HG03025 (cell line): Measurements from ENCODE around the gene FAH.
"Not testable (repeated sequence)": the region's sequence is repeated elsewhere in the genome, so short reads cannot be mapped to it uniquely, and the experiment has no call there.

Experiments used
- ATAC-seq: cut with Tn5 transposase; IDR thresholded peaks from one replicate; pipeline ENCODE4 v1.9.1; 2021; ENCODE audit warnings: mild to moderate bottlenecking, moderate library complexity; ENCODE audit not compliant: unreplicated experiment, low FRiP score

Gene FAH

DNA sequence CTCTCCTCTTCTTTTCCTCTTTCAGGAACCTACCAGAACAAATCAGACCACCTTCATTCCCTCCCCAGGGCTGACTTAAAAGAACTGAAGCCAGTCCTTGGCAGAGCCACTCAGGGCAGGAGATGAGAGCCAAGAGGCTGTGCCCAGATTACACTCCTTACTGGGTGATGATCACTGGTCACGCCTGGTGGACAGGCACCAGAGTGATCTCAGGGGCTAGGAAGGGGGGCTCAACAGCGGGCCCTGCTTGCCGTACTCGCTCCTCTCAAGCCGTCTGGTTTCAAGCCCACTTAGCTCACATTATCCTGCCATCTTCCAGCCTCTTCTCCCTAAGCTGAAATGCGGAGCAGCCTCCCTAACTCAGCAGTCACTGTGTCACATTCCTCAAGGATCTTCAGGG, 1.7 kb upstream of the FAH start:
- ATAC-seq, result no peak

DNA sequence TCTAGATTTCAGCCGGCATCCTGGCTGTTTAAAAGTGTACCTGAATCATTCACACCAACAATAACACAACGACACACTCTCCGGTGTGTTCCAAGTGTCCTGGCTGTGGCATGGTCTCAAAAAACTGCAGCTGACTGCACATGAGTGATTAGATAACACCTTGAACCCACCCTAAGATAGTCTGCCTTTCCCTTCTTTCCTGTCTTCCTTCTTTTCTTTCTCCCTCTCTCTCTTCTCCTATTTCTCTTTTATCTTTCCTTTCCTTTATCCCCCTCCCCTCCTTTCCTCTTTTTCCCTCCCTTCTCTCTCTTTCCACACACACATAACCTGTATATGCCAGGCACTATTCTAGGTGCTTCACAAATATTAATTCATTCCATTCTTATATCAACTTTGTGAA, 1.2 kb upstream of the FAH start:
- no peak for ATAC-seq

DNA sequence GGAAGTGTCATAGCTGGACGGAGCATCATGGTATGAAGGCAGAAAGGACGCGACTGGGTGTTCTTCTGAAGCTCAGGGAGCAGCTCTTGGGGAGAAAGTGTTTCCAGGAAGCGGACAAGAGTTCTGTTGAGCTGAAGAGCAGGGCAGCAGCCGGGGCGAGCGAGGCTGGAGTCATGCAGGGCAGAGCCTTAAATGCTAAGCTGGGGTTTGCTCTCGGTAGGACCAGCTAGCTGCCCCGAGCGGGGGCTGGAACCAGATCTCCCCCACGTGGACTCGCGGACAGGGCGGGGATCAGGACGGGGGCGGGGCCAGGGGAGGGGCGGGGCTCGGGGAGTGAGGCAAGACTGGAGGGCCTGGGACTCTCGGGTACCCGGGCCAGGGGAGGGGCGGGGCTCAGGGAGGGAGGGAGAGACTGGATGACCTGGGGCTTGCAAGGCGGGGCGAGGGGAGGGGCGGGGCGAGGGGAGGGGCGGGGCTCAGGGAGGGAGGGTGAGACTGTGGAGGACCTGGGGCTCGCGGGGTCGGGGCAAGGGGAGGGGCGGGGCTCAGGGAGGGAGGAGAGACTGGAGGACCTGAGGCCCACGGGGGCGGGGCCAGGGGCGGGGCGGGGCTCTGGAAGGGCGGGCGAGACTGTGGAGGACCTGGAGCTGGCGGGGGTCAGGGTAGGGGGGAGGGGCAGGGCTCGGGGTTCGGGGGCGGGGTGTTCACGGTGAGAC, 461 bp upstream of the FAH start:
- peak; percentile 41 for ATAC-seq

DNA sequence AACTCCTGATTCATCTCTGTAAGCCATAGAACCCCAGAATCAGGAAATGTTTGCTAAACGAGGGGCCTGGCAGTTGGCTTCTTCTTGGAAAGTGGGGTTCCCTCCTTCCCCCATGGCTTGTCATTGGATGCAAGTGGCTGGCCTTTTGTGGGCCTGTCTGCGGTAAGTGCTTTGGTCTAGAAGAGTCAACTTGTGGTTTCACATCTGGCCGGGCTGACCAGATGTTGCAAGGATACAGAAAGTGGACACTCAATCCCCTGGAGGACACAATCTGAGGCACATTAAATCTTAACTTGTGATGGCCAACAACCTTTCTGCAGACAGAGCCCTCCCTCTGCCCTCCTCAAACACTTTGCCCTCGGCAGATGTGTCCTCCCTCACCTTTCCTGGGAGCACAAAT, 1.1 kb downstream of the FAH start:
- no peak for ATAC-seq

DNA sequence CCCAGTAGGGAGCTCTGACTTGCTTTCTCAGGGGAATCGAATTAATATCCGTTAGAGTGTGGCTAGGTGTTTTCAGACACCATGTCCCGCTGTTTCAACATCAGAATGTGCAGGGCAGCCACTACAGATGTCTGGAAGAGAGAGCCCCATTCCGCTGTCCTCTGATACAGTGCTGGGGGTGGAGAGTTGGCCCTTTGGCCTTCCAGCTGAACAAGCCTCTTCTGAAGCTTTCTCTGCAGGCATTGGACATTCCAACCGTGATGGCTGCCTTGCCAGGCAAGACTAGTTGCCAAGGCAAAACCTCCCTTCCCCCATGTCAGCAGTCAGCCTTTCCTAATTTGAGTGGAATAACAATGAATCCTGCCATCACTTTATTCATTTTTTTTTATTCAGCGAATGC, 1.5 kb downstream of the FAH start:
- no peak for ATAC-seq

DNA sequence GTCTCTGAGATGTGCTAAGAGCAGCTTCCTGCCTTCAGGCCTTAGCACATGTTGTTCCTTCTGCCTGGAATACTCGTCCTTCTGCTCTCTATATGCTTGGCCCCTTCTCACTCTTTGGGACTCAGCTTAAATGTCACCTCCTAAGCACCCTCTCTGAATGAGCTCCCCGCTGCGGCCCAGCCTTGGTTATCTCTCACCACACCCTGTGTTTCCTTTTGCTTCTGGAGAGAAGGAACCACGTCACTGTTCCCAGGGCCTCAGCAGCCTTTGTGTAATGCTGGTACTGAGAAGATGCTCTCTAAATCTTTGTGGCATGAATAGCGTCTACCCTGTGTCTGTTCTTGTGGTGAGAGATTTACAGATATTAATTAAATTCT, 2.2 kb downstream of the FAH start:
- ATAC-seq, result no peak

DNA sequence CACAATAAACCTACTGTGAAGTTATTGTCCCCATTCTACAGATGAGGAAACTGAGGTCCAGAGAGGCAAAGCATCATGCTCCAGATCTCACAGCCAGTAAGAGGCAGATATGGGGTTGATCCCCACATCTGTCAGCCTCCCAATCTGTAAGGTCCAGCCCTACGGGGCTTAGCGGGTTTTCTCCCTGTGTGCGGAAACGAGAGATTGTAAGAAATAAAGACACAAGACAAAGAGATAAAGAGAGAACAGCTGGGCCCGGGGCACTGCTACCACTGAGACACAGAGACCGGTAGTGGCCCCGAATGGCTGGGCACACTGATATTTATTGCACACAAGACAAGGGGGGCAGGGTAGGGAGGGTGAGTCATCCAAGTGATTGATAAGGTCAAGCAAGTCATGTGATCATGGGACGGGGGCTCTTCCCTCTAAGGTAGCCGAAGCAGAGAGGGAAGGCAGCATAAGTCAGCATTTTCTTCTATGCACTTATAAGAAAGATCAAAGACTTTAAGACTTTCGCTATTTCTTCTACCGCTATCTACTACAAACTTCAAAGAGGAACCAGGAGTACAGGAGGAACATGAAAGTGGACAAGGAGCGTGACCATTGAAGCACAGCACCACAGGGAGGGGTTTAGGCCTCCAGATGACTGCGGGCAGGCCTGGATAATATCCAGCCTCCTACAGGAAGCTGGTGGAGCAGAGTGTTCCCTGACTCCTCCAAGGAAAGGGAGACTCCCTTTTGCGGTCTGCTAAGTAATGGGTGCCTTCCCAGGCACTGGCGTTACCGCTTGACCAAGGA, 2.8 kb downstream of the FAH start:
- not testable (repeated sequence) for ATAC-seq

DNA sequence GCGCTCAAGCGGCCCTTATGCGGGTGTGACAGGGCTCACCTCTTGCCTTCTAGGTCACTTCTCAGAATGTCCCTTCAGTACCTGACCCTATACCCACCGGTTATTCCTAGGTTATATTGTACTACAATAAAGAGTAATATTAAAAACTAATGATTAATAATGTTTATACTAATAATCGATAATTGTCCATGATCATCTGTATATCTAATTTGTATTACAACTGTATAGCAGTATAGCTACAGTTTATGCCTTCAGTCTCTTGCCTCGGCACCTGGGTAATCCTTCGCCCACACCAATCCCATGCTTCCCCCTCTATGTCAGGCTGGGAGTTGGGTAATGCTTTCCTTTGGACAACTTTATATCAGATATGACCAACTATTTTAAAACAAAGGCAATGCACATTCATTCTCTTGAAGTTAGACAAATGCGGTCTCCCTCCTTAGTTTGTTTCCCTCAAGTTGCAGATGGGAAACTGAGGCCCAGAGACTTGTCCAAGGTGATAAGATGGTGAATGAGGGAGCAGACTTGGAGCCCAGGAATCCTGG, 3.4 kb downstream of the FAH start:
- ATAC-seq, result no peak

DNA sequence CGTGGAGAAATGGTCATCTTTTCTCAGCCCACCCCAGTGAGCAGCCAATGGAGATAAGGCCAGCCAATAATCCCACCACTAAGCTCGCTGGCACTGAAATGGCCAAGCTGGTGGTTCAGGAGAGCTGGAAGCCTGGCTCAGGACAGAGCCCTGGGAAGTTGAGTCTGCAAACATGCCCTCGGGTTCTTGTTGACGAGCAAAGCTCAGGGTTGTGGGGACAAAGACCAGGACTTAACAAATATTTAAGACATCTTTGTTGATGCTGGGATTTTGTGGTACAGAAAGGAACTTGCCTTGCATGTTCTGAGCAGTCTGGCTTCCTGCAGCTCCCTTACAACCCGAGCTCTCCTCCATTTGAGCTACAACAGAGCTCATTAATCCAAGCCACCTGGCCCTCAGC, 4.4 kb downstream of the FAH start:
- ATAC-seq, result no peak

DNA sequence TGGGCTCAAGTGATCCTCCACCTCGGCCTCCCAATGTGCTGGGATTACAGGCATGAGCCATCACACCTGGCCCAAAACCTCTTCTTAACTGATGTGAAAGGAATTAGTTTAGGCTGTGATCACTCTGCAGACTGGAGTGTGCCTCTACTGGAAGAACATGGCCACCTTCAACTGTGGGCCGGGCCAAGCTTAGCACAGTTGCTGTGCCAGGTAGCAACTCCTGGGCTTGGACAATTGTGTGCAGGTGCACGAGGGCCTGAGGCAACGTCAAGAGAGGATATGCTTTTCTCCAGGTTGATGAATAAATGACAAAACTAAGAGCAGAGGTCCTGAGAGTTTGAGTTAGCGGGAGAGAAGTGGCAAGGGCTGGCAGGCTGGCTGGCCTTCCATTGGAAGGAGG, 6.5 kb downstream of the FAH start:
- no peak for ATAC-seq

DNA sequence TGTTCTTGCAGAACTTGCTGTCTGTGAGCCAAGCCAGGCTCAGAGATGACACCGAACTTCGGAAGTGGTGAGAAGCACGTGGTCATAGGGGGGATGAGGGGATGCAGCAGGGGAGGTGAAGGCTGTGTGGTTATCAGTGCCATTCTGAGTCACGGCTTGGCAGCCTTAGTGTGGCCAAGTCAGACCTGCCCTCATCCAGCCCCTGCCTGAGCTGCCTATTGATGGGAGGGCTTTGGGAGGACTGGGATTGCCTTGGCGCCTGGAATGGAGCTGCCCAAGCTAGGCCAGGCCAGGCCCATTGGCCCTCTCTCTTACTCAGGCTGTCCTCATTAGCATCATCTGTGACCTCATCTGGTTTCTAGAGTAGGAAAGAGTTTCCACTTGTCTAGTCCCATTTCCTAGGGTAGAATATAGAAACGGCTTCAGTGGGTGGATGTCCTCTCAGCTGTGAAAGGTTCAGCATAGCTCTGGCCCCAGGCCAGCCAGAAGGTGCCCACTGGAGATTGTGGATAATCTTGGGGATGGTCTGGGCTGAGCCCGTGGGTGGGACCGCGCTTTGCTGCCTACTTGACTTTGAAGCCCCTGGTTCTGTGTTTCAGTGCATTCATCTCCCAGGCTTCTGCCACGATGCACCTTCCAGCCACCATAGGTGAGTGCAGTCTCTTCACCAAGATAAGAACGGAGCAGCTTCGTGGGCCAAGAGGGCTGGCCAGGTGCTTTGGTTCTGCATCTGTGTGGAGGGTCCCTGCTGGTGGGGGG, 7.2 kb downstream of the FAH start:
- no peak for ATAC-seq

DNA sequence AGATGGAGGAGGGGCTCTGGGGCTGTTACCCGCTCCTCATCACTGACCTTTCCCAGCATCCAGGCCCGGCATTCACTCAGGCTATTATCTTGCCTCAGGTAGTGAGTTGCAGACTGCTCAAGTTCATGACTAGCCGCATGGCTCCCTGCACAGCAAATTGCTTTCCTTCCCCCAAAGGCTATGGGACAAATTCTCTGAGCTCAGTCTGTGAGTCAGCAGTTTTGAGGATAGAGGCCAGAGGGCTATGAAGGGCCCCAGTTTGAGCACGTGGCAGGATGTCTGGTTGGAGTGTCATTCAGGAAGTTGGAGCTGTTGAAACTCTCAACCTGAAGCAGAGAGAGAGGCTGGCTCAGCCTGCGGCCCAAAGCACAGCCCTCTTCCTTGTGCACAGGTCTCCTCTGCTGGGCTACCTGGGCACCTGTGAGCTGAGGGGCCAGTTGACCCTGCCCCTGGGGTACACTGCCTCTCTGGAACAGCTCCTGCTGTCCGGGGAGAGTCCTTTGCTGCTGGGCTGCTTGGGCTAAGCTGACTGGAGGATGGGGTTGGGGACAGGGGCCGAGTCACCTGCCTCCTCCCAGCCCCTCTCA, 7.9 kb downstream of the FAH start:
- no peak for ATAC-seq

DNA sequence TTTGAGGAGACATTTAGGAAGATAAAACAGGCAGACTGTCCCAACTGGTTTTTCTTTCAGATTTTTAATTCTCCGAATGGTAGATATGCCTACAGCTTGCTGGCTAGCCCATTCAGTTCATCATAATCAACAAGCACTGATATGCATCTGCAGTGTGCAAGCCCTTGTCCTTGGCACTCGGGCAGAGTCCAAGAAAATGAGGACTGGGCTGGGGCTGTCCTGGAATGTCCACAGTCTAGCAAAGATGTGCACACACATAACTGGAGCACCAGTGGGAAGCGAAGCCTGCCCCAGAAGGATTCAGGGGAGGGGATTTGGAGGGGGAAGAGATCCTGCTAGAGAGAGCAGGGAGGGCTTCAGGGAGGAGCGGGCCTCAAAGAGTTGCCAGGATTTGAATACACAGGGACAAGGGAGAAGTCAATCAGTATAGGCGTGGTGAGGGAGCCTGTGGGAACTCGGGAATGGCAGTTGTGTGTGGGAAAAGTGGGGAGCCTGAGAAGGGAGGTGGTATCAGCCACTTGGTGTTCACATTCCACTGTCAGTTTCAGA, 8.7 kb downstream of the FAH start:
- no peak for ATAC-seq

DNA sequence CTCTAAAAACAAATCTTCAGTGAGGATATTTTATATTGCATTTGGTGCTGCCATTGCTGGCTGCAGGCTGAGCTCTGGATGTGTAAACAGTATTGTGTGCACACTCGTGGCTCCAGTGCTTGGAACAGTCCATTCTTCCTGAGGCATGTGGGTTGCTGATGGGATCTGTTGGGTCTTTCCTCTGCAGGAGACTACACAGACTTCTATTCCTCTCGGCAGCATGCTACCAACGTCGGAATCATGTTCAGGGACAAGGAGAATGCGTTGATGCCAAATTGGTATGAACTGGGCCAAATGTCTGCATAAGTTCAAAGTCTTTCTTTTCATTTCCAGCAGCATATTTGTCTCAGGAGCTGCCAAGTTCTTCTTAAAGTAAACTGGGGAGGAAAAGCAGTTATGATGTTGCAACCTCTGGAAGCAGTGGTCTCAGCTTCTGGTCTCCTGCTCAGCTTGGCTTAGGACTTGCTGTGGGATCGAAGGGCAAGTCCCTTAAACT, 9.3 kb downstream of the FAH start:
- no peak for ATAC-seq

DNA sequence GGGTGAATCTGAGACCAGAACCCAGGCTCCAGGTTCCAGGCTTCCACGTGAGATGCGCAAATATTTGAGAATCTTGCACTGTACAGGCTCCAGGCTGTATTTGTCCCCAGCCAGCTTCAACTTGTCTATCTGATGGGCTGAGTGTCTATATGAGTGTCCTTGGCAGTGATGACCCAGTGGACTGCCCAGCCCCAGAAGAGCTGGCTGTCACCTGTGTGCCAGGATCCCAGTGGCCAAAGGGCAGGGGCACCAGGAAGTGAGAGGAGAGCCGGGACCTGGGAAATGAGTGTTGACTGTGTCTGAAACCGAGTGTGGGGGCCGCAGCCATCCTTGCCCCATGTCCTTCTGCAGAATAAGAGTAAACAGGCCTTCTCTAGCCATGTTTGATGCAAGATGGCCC, 10.4 kb downstream of the FAH start:
- ATAC-seq, result no peak

DNA sequence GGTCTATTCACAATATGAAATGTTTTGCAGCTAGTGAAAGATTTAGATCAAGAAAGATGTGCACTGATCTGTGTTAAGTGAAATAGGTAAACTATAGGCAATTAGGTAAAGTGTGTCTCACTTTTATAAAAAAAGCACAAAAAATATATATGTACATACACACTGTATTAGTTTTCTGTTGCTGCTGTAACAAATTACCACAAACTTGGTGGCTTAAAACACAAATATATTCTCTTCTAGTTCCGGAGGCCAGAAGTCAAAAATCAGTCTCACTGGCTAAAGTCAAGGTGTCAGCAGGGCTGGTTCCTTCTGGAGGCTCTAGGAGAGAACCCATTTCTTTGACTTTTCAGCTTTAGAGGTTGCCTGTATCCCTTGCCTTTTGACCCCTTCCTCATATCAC, 11.1 kb downstream of the FAH start:
- no peak for ATAC-seq

DNA sequence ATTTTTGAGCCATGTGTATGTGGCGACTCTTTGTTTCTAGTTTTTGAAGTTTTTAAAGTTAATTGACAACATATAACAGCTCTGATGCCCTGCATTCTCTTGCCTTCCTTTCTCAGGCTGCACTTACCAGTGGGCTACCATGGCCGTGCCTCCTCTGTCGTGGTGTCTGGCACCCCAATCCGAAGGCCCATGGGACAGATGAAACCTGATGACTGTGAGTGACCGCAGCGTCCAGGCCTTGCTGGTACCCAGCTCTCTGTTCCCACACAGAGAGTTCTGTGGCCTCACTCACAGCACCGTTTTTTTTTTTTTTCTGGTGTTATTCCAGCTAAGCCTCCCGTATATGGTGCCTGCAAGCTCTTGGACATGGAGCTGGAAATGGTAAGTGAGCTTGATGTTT, 15.1 kb downstream of the FAH start:
- ATAC-seq, result no peak

DNA sequence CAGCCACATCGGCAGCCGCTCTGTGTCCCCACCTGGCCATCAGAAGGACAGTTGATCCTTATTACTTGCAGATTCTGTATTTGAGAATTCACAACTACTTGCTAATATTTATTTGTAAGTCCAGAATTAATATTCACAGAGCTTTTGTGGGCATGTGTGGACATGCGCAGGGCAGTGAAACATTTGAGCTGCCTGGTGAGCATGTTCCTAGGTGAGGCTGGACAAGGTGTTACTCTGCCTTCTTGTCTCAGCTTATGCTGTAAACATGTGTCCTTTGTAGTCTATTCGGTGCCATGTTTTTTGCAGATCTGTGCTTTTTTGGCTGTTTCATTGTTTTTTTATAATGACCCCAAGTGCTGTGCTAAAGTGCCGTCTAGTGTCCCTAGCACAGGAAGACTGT, 15.6 kb downstream of the FAH start:
- ATAC-seq, result no peak

DNA sequence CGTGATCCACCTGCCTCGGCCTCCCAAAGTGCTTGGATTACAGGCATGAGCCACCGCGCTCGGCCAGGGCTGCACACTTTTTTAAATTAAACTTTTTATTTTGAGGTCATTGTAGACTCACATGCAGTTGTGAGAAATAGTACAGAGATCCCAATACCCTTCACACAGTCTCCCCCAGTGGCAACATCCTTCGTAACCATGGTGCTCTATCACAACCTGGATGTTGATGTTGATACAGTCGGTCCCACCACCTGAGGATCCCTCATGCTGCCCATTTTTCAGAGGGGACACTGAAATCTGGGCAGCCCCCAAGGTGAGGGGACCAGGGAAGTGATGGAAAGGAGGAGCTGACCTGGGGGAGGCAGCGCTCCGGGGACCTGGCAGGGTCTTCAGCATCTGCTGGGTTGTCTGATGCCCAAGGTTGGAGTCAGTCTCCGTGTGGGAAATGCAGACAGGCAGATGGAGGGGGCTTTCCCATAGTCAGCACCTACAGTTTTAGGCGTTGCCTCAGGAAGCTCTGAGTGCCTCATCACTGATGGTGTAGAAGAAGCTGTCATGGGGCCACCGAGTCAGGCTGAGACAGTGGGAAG, 17.1 kb downstream of the FAH start:
- ATAC-seq, result no peak

DNA sequence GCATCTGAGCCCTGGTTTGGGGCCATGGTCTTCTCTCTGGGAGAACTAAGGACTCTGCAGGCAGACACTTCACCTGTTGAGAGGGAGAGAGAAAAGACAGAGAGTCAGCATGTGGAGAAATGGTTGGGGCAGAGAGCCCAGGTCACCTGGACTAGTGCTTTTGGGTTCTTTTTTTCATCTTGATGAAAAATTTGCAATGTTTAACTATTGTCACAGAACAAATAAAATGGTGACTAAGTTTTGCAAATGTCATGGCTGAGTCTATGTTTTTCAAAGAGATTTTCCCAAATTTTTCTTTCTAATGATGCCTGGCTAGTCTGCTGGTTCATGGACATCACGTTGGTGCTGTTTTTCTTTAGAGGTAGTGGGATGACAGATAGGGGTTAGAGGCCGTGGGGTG, 17.8 kb downstream of the FAH start:
- ATAC-seq, result no peak
